Measurements from ENCODE around the gene PIGU. TPM values are rescaled to one million over a fixed set of nuclear protein-coding genes. Genes with fewer than 3 reads are reported as not detected.
A peak's percentile ranks its signal among the peaks of the same experiment; 100 is the strongest.

Gene PIGU
- total and polyA plus RNA-seq, 5 donors from 2014 or later, result 9.7 to 44.6 (median 35.5) TPM

DNA sequence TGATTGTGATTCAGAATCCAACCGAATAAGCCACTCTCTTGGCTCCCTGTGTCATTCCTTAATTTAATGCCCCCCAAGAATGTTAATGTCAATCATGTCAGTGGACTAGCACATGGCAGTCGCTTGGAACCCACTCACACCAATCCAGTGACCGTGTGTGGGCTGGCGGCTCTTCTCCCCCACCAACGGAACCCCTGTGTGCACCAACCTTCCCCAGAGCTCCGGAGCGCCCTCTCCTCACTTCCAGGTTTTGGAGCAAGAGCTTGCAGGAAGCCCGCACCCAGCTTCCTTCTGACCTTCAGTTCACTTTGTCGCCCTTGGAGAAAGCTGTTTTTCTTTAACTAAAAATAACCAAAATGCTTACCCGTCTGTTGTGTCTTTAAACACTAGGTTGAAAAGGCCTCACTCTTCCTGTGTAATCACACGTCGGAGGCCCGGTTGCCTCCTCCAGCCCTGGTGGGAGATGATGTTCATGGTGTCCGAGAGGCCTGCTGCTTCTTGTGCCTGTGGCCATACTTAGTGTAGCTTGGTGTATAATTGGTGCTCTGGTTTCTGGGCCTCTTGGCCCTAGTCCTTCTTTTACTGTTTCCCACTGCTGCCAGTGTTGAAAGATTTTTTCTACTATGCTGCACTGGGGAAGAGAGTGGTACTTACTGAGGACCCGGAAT, 136.2 kb downstream of the PIGU start:
- Histone ChIP-seq H3K27me3 (ENCODE audit: control insufficient read depth, insufficient read depth, low read length) (no peaks in the 10 kb centered on the region), H3K27ac (ENCODE audit: insufficient read depth, low read length, poor library complexity, severe bottlenecking) (peak overlapping the region; percentile 78), H3K4me1 (ENCODE audit: control insufficient read depth, insufficient read depth, low read length, poor library complexity, severe bottlenecking) (peaks cover 25% of the 10 kb centered on the region), H3K9me3 (ENCODE audit: control insufficient read depth in 2 of 2, low read length in 2 of 2) (no peaks in the 10 kb centered on the region), H3K4me3 (ENCODE audit: low read depth, low read length) (no peak overlapping the region), H3K36me3 (ENCODE audit: control insufficient read depth, insufficient read depth, low read length) (peaks cover 26% of the 10 kb centered on the region)
- ATAC-seq (ENCODE audit: low read depth in 2 of 2) (no peak), DNase-seq (no peak)
- Mint-ChIP-seq H3K27ac (peak overlapping the region; percentile 84 to 92 (median 91)), H3K4me3 (peak overlapping the region; percentile 8 to 66 (median 50)), H3K27me3 (peaks cover 4% of the 10 kb centered on the region), H3K4me1 (peaks cover 13 to 54% (median 29%) of the 10 kb centered on the region in 4 donors), H3K36me3 (peaks cover 21% of the 10 kb centered on the region), H3K9me3 (no peaks in the 10 kb centered on the region)

DNA sequence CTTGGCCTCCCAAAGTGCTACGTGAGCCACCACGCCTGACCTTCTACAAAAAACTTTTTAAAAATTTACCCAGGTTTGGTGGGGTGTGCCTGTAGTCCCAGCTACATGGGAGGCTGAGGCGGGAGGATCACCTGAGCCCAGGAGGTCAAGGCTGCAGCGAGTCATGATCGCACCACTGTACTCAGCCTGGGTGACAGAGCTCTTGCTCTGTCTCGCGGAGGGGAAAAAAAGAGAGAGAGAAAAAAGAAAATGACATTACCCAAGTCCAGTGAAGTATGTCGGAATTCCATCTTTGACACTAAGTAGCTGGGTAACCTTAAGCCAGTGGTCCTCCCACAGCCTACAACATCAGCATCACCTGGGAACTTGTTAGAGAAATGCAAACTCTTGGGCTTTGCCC, 137.1 kb downstream of the PIGU start:
- H3K4me3 ChIP-seq (ENCODE audit: low read depth, low read length), result no peak overlapping the region
- no peak for ATAC-seq (ENCODE audit: low read depth in 2 of 2)
- no peaks in the 10 kb centered on the region for H3K27me3 ChIP-seq (ENCODE audit: control insufficient read depth, insufficient read depth, low read length)
- no peak overlapping the region for H3K27ac ChIP-seq (ENCODE audit: insufficient read depth, low read length, poor library complexity, severe bottlenecking)
- Mint-ChIP-seq H3K27ac (peak overlapping the region in 2 of 3 donors; percentile 60 to 98), H3K4me3 (no peak overlapping the region), H3K9me3 (no peaks in the 10 kb centered on the region), H3K36me3 (peaks cover 31% of the 10 kb centered on the region), H3K4me1 (peaks cover 13 to 51% (median 29%) of the 10 kb centered on the region in 4 donors), H3K27me3 (no peaks in the 10 kb centered on the region)
- peaks cover 25% of the 10 kb centered on the region for H3K4me1 ChIP-seq (ENCODE audit: control insufficient read depth, insufficient read depth, low read length, poor library complexity, severe bottlenecking)
- DNase-seq, result no peak
- H3K9me3 ChIP-seq (ENCODE audit: control insufficient read depth in 2 of 2, low read length in 2 of 2), result no peaks in the 10 kb centered on the region
- peaks cover 36% of the 10 kb centered on the region for H3K36me3 ChIP-seq (ENCODE audit: control insufficient read depth, insufficient read depth, low read length)

DNA sequence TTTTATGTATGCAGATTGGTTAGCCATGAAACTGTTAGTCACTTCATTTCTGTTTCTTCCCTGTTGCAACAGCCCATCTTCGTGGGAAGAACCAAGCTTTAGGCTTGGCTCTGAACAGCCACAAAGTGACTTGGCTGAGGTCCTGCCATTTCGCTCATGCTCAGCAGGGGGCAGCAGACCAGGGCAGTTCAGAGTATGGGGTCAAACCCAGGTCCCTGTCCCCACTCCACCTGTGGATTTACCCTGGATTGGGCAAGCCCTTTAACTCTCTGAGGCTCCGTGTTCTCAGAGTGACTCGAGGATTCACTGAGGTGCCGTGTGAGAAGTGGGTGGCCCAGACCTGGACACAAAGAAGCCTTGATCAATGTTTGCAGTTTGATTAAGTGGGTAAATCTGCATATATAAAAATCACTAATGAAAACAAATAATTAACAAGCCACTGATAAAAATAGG, 138.2 kb downstream of the PIGU start:
- H3K27ac Mint-ChIP-seq, result peak overlapping the region in 2 of 3 donors; percentile 52 to 69
- peaks cover 37% of the 10 kb centered on the region for H3K36me3 Mint-ChIP-seq
- Histone ChIP-seq H3K27me3 (ENCODE audit: control insufficient read depth, insufficient read depth, low read length) (no peaks in the 10 kb centered on the region), H3K4me1 (ENCODE audit: control insufficient read depth, insufficient read depth, low read length, poor library complexity, severe bottlenecking) (peaks cover 17% of the 10 kb centered on the region), H3K36me3 (ENCODE audit: control insufficient read depth, insufficient read depth, low read length) (peaks cover 45% of the 10 kb centered on the region), H3K27ac (ENCODE audit: insufficient read depth, low read length, poor library complexity, severe bottlenecking) (peak overlapping the region; percentile 23), H3K4me3 (ENCODE audit: low read depth, low read length) (no peak overlapping the region), H3K9me3 (ENCODE audit: control insufficient read depth in 2 of 2, low read length in 2 of 2) (no peaks in the 10 kb centered on the region)
- H3K4me1 Mint-ChIP-seq, result peaks cover 13 to 42% (median 23%) of the 10 kb centered on the region in 4 donors
- ATAC-seq (ENCODE audit: low read depth in 2 of 2), result peak in 1 of 2 donors; percentile 45
- no peaks in the 10 kb centered on the region for H3K9me3 Mint-ChIP-seq
- peak in 2 of 3 donors; percentile 33 to 53 for DNase-seq
- no peaks in the 10 kb centered on the region for H3K27me3 Mint-ChIP-seq
- H3K4me3 Mint-ChIP-seq, result peak overlapping the region in 1 of 4 donors; percentile 51

DNA sequence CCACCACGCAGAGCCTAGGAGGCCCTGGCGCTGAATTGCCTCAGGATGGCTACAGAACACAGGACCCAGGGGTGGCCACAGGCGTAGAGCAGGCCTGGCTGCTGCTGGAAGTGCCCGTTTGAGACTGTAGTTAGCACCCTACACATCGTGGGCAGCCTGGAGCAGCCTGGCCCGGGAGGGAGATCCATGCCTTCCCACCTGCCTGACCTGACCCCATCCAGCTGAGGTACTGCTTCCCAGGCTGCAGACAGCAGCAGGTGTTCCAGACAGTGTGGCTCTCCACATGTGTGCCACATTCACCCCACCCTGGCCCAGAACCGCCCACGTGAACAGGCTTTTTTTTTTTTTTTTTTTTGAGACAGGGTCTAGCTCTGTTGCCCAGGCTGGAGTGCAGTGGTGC, 139.2 kb downstream of the PIGU start:
- H3K36me3 ChIP-seq (ENCODE audit: control insufficient read depth, insufficient read depth, low read length), result peaks cover 51% of the 10 kb centered on the region
- H3K27me3 Mint-ChIP-seq, result no peaks in the 10 kb centered on the region
- H3K9me3 Mint-ChIP-seq, result no peaks in the 10 kb centered on the region
- H3K27ac Mint-ChIP-seq, result no peak overlapping the region
- no peaks in the 10 kb centered on the region for H3K9me3 ChIP-seq (ENCODE audit: control insufficient read depth in 2 of 2, low read length in 2 of 2)
- DNase-seq (no peak), ATAC-seq (ENCODE audit: low read depth in 2 of 2) (no peak)
- peaks cover 9 to 39% (median 22%) of the 10 kb centered on the region in 4 donors for H3K4me1 Mint-ChIP-seq
- no peak overlapping the region for H3K4me3 Mint-ChIP-seq
- no peak overlapping the region for H3K4me3 ChIP-seq (ENCODE audit: low read depth, low read length)
- peaks cover 15% of the 10 kb centered on the region for H3K4me1 ChIP-seq (ENCODE audit: control insufficient read depth, insufficient read depth, low read length, poor library complexity, severe bottlenecking)
- no peaks in the 10 kb centered on the region for H3K27me3 ChIP-seq (ENCODE audit: control insufficient read depth, insufficient read depth, low read length)
- H3K27ac ChIP-seq (ENCODE audit: insufficient read depth, low read length, poor library complexity, severe bottlenecking), result no peak overlapping the region
- H3K36me3 Mint-ChIP-seq, result peaks cover 37% of the 10 kb centered on the region

DNA sequence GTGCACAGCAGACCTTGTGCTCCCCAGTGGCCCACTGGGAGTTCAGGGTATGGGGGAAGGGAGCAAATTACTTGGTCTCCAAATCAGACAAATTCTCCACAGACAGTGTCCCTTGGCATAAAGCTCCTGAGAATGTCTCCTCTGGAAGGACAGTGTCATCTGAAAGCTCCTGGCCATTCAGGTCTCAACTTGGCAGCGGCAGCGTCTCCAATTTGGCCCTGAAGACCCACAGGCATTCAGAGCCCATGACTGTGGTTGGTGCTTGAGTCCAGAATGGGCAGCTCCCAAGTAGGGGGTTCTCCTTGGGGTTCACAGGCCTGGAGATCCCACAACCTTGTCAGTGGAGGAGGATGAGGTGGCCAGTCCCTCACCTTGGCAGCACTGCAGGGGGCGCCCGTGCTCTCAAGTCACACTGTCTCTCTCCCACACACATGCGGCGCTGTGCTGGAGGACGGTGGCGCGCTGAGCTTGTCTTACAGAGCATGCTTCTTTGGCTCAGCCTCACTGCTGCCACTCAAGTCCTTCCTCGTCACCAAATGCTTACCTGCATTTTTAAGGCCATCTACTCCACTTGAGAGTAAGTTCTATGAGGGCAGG, 140.0 kb downstream of the PIGU start:
- Histone ChIP-seq H3K4me1 (ENCODE audit: control insufficient read depth, insufficient read depth, low read length, poor library complexity, severe bottlenecking) (peaks cover 14% of the 10 kb centered on the region), H3K9me3 (ENCODE audit: control insufficient read depth in 2 of 2, low read length in 2 of 2) (no peaks in the 10 kb centered on the region), H3K36me3 (ENCODE audit: control insufficient read depth, insufficient read depth, low read length) (peaks cover 59% of the 10 kb centered on the region), H3K27ac (ENCODE audit: insufficient read depth, low read length, poor library complexity, severe bottlenecking) (no peak overlapping the region), H3K27me3 (ENCODE audit: control insufficient read depth, insufficient read depth, low read length) (no peaks in the 10 kb centered on the region), H3K4me3 (ENCODE audit: low read depth, low read length) (no peak overlapping the region)
- ATAC-seq (ENCODE audit: low read depth in 2 of 2), result peak; percentile 32 to 41
- Mint-ChIP-seq H3K4me3 (no peak overlapping the region), H3K27me3 (no peaks in the 10 kb centered on the region), H3K27ac (no peak overlapping the region), H3K4me1 (peaks cover 9 to 31% (median 20%) of the 10 kb centered on the region in 4 donors), H3K9me3 (no peaks in the 10 kb centered on the region), H3K36me3 (peaks cover 37% of the 10 kb centered on the region)
- DNase-seq, result peak in 2 of 3 donors; percentile 27 to 55

DNA sequence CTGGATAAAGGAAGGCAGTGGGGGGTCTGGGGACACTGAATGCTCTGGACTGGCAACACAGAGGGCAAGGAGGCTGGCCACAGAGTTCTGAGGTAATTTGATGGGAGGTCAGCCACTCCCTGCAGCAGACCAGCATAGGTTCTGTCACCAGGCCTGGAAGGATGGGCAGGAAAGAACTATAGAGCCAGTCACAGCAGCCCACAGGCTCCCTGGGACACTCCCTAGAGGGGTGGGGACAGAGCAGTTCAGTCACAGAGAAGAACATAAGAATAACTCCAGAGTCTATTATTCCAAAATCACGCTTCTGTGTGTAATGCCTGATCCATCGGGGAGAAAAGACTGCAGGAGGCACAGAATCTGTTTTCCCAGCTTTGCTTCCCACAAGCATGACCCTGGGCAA, 141.0 kb downstream of the PIGU start:
- ATAC-seq (ENCODE audit: low read depth in 2 of 2) (no peak), DNase-seq (no peak)
- H3K4me1 ChIP-seq (ENCODE audit: control insufficient read depth, insufficient read depth, low read length, poor library complexity, severe bottlenecking), result peaks cover 4% of the 10 kb centered on the region
- peak overlapping the region in 2 of 3 donors; percentile 38 to 57 for H3K27ac Mint-ChIP-seq
- peaks cover 0 to 27% (median 14%) of the 10 kb centered on the region in 4 donors for H3K4me1 Mint-ChIP-seq
- H3K36me3 ChIP-seq (ENCODE audit: control insufficient read depth, insufficient read depth, low read length), result peaks cover 69% of the 10 kb centered on the region
- no peaks in the 10 kb centered on the region for H3K9me3 Mint-ChIP-seq
- H3K4me3 ChIP-seq (ENCODE audit: low read depth, low read length), result no peak overlapping the region
- no peak overlapping the region for H3K4me3 Mint-ChIP-seq
- H3K27me3 ChIP-seq (ENCODE audit: control insufficient read depth, insufficient read depth, low read length), result no peaks in the 10 kb centered on the region
- no peaks in the 10 kb centered on the region for H3K27me3 Mint-ChIP-seq
- H3K27ac ChIP-seq (ENCODE audit: insufficient read depth, low read length, poor library complexity, severe bottlenecking), result no peak overlapping the region
- H3K36me3 Mint-ChIP-seq, result peaks cover 40% of the 10 kb centered on the region
- no peaks in the 10 kb centered on the region for H3K9me3 ChIP-seq (ENCODE audit: control insufficient read depth in 2 of 2, low read length in 2 of 2)

DNA sequence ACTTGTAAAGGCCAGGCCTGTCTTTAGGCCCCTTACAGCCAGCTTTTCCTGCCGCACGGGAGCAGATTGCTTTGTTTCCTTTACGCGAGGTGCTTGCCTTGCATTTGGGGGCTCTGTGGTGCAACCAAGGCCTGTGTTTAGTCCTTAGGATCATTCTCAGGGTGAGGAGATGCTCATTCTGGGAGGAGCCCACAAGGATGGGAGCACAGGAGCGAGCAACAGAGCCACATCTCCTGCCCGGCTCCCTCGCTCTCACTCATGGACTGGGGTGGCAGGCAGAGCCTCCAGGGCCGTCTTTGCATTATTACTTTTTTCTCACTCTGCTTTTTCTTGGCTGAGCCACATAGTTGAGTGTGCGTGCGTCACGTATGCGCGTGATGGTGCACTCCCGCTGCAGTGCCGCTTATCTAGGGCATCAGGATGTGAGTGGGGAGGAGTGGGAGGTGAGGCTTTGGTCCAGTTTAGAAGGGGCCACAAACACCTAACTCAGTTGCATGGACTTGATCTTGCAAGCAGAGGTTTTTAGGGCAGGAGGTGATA, 141.5 kb downstream of the PIGU start:
- H3K4me3 Mint-ChIP-seq, result no peak overlapping the region
- no peak overlapping the region for H3K4me3 ChIP-seq (ENCODE audit: low read depth, low read length)
- H3K36me3 ChIP-seq (ENCODE audit: control insufficient read depth, insufficient read depth, low read length), result peaks cover 73% of the 10 kb centered on the region
- peak overlapping the region in 2 of 3 donors; percentile 38 to 57 for H3K27ac Mint-ChIP-seq
- H3K4me1 ChIP-seq (ENCODE audit: control insufficient read depth, insufficient read depth, low read length, poor library complexity, severe bottlenecking), result peaks cover 4% of the 10 kb centered on the region
- DNase-seq, result no peak
- H3K36me3 Mint-ChIP-seq, result peaks cover 38% of the 10 kb centered on the region
- no peak for ATAC-seq (ENCODE audit: low read depth in 2 of 2)
- H3K27me3 Mint-ChIP-seq, result no peaks in the 10 kb centered on the region
- no peaks in the 10 kb centered on the region for H3K9me3 ChIP-seq (ENCODE audit: control insufficient read depth in 2 of 2, low read length in 2 of 2)
- H3K27me3 ChIP-seq (ENCODE audit: control insufficient read depth, insufficient read depth, low read length), result no peaks in the 10 kb centered on the region
- H3K27ac ChIP-seq (ENCODE audit: insufficient read depth, low read length, poor library complexity, severe bottlenecking), result no peak overlapping the region
- peaks cover 0 to 25% (median 14%) of the 10 kb centered on the region in 4 donors for H3K4me1 Mint-ChIP-seq
- no peaks in the 10 kb centered on the region for H3K9me3 Mint-ChIP-seq
